ENCODE data around the gene SMIM17. TPM values are rescaled to one million over a fixed set of nuclear protein-coding genes. Genes with fewer than 3 reads are reported as not detected.

Gene SMIM17
- total and polyA plus RNA-seq, 2 of the 4 experiments (the other 2 are of a cell fraction), result not detected

DNA sequence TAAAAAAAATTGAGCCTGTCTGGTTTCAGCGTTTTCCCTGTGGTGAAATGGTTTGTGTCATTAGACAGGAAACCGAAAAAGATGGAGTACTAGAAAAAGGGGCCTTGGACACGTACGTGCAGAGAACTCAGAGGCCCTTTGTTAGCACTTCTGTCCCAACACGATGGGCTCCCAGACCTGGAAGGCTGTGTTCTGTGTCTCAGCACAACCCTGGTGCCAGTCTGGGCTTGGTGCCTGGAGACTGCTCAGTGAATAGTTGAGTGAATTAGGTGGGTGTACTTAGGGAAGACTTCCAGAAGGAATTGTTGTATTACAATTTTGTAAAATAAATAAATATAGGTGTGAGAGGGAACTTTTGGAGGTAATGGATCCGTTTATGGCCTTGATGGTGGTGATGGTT, 39.1 kb upstream of the SMIM17 start:
- Histone ChIP-seq H3K4ac (ENCODE audit: low read depth, low read length) (no peak overlapping the region), H2BK15ac (ENCODE audit: low read depth, low read length) (no peak overlapping the region), H2AK5ac (ENCODE audit: low read depth, low read length) (no peak overlapping the region), H3K23ac (ENCODE audit: low read depth, low read length) (no peak overlapping the region), H3K14ac (replicated peaks; ENCODE audit: low read depth, low read length) (no peak overlapping the region), H4K5ac (ENCODE audit: low read depth, low read length) (no peak overlapping the region), H3K18ac (ENCODE audit: low read depth, low read length) (no peak overlapping the region), H3K79me1 (ENCODE audit: low read depth in 1 of 2, low read length in 2 of 2) (peaks cover 24 to 29% of the 10 kb centered on the region in 2 experiments), H4K91ac (ENCODE audit: insufficient read depth, low read depth, low read length) (no peak overlapping the region), H3K36me3 (ENCODE audit: control insufficient read depth, insufficient read depth, low read length) (peaks cover 27% of the 10 kb centered on the region), H3K9me3 (ENCODE audit: control insufficient read depth, insufficient read depth, low read length) (peaks cover 55% of the 10 kb centered on the region), H3K9me1 (ENCODE audit: insufficient read depth, low read length) (no peaks in the 10 kb centered on the region), H2AFZ (replicated peaks; ENCODE audit: low read length, poor library complexity) (no peak overlapping the region), H3K4me3 (ENCODE audit: insufficient read depth, low read depth, low read length) (no peak overlapping the region), H4K8ac (ENCODE audit: low read depth in 2 of 2, low read length in 2 of 2) (no peak overlapping the region), H3K4me2 (ENCODE audit: low read depth, low read length) (no peak overlapping the region), H2BK5ac (ENCODE audit: low read depth, low read length, poor library complexity, severe bottlenecking) (no peak overlapping the region), H3K4me1 (ENCODE audit: control insufficient read depth, insufficient read depth, low read length) (no peaks in the 10 kb centered on the region), H3K56ac (ENCODE audit: extremely low read depth, insufficient read depth, low read length) (no peak overlapping the region), H2AK9ac (replicated peaks; ENCODE audit: low read depth, low read length, poor library complexity) (no peak overlapping the region), H3K9ac (ENCODE audit: low read depth, low read length) (no peak overlapping the region), H2BK20ac (ENCODE audit: low read depth, low read length) (no peak overlapping the region), H4K20me1 (ENCODE audit: insufficient read depth, low read length) (no peaks in the 10 kb centered on the region), H3K27me3 (ENCODE audit: control insufficient read depth, insufficient read depth, low read length) (no peaks in the 10 kb centered on the region), H3K27ac (ENCODE audit: insufficient read depth, low read length) (no peak overlapping the region), H2BK120ac (ENCODE audit: low read depth, low read length) (no peak overlapping the region)
- POLR2A ChIA-PET (ENCODE audit: unreplicated experiment), result no interaction called here
- in situ Hi-C loops (cut with MboI; ENCODE audit: low sequenced_read_pairs), result no loop called here
- CTCF ChIA-PET, result interaction anchor here (1.3 kb wide), 1 partner anchor 9 kb away, joined by 3 read pairs; the partner anchor contains the start of gene ZNF71
- ATAC-seq (ENCODE audit: low read depth), result no peak; the same call in 1 of the 2 replicates
- dilution Hi-C loops (cut with HindIII; ENCODE audit: low sequenced_read_pairs, unreplicated experiment), result no loop called here
- no TSS peak for BruUV-seq (replicated peaks)
- 89% methylated on average over 2 of the region's 6 CpGs; no CpG with 5 or more reads in 1 of the 2 experiments for WGBS, 2 experiments (ENCODE audit: extremely low coverage in 2 of 2, insufficient read length in 1 of 2)
- peak; percentile 24 for DNase-seq
- TF ChIP-seq MAZ (IDR thresholded peaks at IDR 0.05; ENCODE audit: borderline replicate concordance, low read depth, low read length) (no peak), BHLHE40 (IDR thresholded peaks at IDR 0.05; ENCODE audit: low read depth, low read length) (no peak), RFX5 (IDR thresholded peaks at IDR 0.05; ENCODE audit: low read depth, low read length) (no peak), NFE2L2 (IDR thresholded peaks at IDR 0.05; ENCODE audit: low read depth, low read length) (no peak), RCOR1 (IDR thresholded peaks at IDR 0.05; ENCODE audit: insufficient replicate concordance, low read length) (no peak), SMC3 (IDR thresholded peaks at IDR 0.05; ENCODE audit: low read depth, low read length) (no peak), POLR2A (IDR thresholded peaks at IDR 0.05; ENCODE audit: low read depth, low read length) (no peak), MAFK (IDR thresholded peaks at IDR 0.05; ENCODE audit: low read depth, low read length) (no peak), CHD1 (IDR thresholded peaks at IDR 0.05; ENCODE audit: low read depth, low read length) (no peak), CEBPB (IDR thresholded peaks at IDR 0.05; ENCODE audit: low read depth, low read length) (no peak), FOS (IDR thresholded peaks at IDR 0.05; ENCODE audit: low read depth, low read length) (no peak), MXI1 (IDR thresholded peaks at IDR 0.05; ENCODE audit: borderline replicate concordance, low read depth, low read length) (no peak), RAD21 (IDR thresholded peaks at IDR 0.05; ENCODE audit: low read length) (no peak)
- TF ChIP-seq, protein P1, sequence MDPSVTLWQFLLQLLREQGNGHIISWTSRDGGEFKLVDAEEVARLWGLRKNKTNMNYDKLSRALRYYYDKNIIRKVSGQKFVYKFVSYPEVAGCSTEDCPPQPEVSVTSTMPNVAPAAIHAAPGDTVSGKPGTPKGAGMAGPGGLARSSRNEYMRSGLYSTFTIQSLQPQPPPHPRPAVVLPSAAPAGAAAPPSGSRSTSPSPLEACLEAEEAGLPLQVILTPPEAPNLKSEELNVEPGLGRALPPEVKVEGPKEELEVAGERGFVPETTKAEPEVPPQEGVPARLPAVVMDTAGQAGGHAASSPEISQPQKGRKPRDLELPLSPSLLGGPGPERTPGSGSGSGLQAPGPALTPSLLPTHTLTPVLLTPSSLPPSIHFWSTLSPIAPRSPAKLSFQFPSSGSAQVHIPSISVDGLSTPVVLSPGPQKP (IDR thresholded peaks at IDR 0.05; ENCODE audit: borderline replicate concordance, low read depth, low read length), result no peak
- TF ChIP-seq, protein P2, sequence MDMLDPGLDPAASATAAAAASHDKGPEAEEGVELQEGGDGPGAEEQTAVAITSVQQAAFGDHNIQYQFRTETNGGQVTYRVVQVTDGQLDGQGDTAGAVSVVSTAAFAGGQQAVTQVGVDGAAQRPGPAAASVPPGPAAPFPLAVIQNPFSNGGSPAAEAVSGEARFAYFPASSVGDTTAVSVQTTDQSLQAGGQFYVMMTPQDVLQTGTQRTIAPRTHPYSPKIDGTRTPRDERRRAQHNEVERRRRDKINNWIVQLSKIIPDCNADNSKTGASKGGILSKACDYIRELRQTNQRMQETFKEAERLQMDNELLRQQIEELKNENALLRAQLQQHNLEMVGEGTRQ (IDR thresholded peaks at IDR 0.05; ENCODE audit: low read depth, low read length), result no peak
- TF ChIP-seq, protein P3, sequence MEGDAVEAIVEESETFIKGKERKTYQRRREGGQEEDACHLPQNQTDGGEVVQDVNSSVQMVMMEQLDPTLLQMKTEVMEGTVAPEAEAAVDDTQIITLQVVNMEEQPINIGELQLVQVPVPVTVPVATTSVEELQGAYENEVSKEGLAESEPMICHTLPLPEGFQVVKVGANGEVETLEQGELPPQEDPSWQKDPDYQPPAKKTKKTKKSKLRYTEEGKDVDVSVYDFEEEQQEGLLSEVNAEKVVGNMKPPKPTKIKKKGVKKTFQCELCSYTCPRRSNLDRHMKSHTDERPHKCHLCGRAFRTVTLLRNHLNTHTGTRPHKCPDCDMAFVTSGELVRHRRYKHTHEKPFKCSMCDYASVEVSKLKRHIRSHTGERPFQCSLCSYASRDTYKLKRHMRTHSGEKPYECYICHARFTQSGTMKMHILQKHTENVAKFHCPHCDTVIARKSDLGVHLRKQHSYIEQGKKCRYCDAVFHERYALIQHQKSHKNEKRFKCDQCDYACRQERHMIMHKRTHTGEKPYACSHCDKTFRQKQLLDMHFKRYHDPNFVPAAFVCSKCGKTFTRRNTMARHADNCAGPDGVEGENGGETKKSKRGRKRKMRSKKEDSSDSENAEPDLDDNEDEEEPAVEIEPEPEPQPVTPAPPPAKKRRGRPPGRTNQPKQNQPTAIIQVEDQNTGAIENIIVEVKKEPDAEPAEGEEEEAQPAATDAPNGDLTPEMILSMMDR (conservative IDR thresholded peaks at IDR 0.05; ENCODE audit: low read depth, low read length), result no peak
- intact Hi-C loops (cut with micrococcal nuclease), result no loop called here

All from IMR-90 (cell line).